HG03064 (cell line): Measurements from ENCODE around the gene GPR137B.

Experiments used
- ATAC-seq: cut with Tn5 transposase; IDR thresholded peaks from one replicate; pipeline ENCODE4 v1.9.1; 2021; ENCODE audit warnings: low read depth; ENCODE audit not compliant: unreplicated experiment

The GPR137B gene

GRCh38 chr1:236141447-236142252 is 689 bp upstream of the GPR137B start:
- no peak for ATAC-seq

GRCh38 chr1:236143104-236143948 is 987 bp downstream of the GPR137B start:
- ATAC-seq, result peak; percentile 24

DNA sequence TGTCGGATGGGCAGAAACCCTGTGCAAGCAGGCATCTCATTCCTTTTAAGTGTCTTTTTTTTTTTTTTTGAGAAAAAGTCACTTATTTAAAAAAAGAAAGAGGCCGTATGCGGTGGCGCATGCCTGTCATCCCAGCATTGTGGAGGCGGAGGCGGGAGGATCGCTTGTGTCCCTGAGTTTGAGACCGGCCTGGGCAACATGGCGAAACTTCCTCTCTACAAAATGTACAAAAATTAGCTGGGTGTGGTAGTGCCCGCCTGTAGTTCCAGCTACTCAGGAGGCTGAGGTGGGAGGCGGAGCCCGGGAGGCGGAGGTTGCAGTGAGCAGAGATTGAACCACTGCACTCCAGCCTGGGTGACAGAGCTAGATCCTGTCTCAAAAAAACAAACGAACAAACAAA is 1.7 kb downstream of the GPR137B start:
- ATAC-seq, result no peak

DNA sequence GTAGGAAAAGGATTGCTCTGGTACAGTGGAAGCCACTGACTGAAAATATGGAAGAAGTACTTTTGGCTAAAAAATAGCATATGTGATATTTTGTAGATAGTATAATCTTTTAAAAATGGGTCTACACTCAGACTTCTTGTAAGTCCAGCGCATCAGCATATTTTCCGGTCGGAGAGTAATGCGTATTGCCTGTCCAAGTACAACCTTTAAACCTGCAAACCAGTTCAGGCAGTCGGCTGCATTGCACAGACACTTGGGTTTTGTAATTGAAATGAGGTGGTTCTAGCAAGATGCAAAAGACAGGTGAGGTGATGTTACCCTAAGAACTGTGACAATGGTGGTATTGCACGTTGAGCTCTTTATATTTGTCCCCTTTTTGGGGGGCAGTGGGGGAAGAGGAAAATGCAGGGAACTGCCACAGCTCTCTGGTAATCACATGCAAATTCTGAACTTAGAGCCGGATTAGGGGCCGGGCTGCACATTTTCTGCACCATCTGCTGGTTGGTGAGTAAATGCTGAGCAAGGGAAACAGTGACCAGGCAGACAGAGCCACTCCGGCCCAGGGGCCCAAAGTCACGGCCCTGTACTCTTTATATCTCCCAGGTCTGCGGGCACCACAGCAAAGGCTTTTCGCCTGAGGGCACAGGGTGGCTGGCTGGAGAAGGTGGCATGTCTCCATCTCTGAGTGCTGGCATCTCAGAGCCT is 2.3 kb downstream of the GPR137B start:
- ATAC-seq, result no peak

DNA sequence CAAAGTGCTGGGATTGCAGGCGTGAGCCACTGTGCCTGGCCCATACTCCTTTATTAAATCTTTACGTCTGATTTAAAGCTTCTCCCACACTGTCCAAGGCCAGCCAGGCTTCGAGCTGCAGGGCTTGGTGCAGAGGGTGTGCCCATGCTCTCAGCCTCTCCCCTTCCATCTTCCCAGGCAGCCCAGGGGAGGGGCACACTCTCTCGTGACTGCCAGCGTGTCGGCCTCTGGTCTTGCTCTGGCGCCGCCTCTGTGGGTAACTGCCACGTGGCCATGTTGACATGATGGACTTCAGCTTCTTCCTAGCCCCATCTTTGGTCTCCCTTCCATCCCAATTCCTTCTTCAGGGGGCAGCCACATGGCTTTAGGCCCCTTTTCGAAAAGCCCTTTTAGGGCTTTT is 4.7 kb downstream of the GPR137B start:
- ATAC-seq, result no peak

- ATAC-seq, result no peak
These were observed 5.5 kb downstream of the GPR137B start for GRCh38 chr1:236147521-236148469.

DNA sequence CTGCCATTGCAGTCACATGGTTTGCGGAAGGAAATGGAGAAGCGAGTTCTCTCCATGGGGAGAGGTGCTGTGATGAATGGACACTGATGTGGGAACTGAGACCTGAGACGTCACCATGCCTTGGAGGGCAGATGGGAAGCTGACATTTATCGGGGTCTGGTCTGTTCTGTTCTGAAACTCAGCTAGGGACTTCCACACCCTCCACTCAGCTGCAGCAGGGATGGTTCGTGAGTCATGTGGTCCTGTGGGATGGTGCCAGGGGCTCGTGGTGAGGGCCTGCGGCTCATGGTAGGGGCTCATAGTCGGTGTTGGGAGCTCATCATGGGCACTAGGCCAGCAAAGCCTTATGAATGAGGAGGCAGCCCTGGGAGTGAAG is 6.1 kb downstream of the GPR137B start:
- ATAC-seq, result no peak

- ATAC-seq, result no peak
These were observed 6.8 kb downstream of the GPR137B start for GRCh38 chr1:236149003-236149595.

GRCh38 chr1:236149696-236150228 is 7.4 kb downstream of the GPR137B start:
- ATAC-seq, result no peak

- no peak for ATAC-seq
These were observed 8.1 kb downstream of the GPR137B start for GRCh38 chr1:236150311-236150955.

- ATAC-seq, result no peak
These were observed 8.6 kb downstream of the GPR137B start for GRCh38 chr1:236150986-236151385.

DNA sequence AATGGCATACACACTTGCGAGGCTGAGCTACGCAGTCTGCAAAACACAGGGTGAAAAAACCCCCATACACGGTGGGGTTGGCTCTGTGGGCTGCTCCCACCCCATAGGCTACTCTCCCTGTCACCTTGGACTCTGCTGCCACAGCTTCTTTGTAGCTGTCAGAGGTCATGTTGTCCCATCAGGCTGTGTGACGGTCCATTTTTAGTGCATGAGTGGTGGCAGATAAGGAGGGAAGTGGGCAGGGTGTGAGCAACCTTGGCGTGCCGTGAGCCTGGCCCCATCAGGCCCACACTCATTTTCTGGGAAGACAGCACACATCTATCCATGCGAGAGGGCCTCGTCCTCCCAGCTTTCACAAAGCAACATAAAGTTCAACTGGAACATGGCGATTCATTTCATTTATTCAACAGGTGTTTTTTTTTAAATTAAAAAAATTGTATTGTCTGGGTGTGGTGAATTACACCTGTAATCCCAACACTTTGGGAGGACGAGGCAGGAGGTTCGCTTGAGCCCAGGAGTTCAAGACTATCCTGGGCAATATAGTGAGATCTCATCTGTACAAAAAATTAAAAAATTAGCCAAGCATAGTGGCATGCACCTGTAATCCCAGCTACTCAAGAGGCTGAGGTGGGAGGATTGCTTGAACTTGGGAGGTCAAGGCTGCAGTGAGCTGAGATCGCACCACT is 9.5 kb downstream of the GPR137B start:
- no peak for ATAC-seq

DNA sequence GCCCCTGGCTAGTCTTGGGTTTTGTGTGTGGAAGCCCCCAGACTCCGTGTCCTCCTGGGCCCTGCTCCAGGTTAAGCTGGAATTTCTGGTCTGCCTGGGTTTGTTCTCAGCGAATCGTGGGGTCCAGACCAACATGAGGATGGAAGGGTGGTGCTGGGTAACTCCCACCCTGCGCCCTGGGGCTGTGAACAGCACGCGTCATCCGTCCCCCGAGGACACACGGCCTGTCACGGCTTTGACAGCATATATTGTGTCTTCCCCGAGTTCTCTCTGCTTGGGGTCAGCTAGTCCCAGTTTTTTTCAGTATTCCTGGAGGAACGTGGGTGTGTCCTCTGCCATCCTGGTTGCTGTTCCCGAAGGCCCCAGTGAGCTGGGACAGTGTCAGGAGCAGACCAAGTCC is 11.8 kb downstream of the GPR137B start:
- no peak for ATAC-seq

- ATAC-seq, result no peak
These were observed 12.5 kb downstream of the GPR137B start for GRCh38 chr1:236154671-236155398.

GRCh38 chr1:236155399-236155767 is 13.0 kb downstream of the GPR137B start:
- no peak for ATAC-seq

GRCh38 chr1:236155841-236156503 is 13.6 kb downstream of the GPR137B start:
- ATAC-seq, result no peak

DNA sequence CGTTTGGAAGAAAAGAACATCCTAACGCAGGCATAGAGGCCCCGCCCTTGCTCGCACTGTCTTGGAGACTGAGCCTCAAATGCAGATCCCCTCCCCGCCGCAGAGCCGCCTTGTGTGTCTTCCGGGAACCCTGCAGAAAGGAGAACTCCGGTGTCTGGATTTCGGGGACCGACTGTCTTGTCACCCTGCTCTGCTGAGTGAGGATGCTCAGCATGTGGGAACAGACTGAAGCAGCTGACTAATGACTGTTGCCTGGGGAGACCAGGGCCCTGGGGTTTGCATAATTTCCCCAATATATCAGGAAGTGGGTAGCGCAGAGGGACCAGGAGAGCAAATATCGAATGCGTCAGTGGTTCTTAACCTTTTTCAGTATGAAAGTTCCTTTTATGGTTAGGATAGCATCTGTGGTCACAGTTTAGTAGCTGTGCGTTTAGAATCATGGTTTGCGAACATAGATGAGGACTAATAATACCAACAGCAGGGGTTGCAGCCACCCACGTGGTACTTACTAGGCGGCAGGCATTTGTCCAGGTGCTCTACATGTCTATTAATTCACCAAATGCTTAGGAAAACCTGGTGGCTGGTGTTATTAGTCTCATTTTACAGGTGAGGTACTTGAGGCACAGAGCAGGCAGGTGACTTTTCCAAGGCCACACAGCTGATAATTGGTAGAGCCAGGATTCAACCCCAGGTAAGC is 14.3 kb downstream of the GPR137B start:
- ATAC-seq, result peak; percentile 78
